HFF-Myc (cell line): ENCODE results near the gene MICALL1.

Experiments
- DNase-seq: peaks from one replicate; pipeline ENCODE4 v3.0.0-alpha.2; 2011; ENCODE audit warnings: low read depth; ENCODE audit errors: extremely low read depth
- H3K4me3 ChIP-seq: replicated peaks from 2 replicates; pipeline ENCODE4 v1.5.1; 2011; ENCODE audit warnings: low read depth, mild to moderate bottlenecking, control low read depth, low read length
- CTCF ChIP-seq: IDR thresholded peaks from 2 replicates; pipeline ENCODE4 v1.5.1; 2012; ENCODE audit warnings: mild to moderate bottlenecking, low read depth, low read length, control low read depth; ENCODE audit errors: missing control alignments

MICALL1 gene

GRCh38 chr22:37986371-37986770, 80.3 kb downstream of the MICALL1 start:
- no peak for TF ChIP-seq CTCF

GRCh38 chr22:37989146-37990045, 83.3 kb downstream of the MICALL1 start:
- H3K4me3 ChIP-seq, result no peak overlapping the region
- DNase-seq, result no peak
- TF ChIP-seq CTCF, result no peak

More at GRCh38 chr22:37986371-37986770, 80.3 kb downstream of the MICALL1 start:
- H3K4me3 ChIP-seq, result no peak overlapping the region
- no peak for DNase-seq

- DNase-seq, result no peak
- TF ChIP-seq CTCF, result no peak
- H3K4me3 ChIP-seq, result no peak overlapping the region
Observed at GRCh38 chr22:37990301-37990700, 84.2 kb downstream of the MICALL1 start.

- no peak for TF ChIP-seq CTCF
- H3K4me3 ChIP-seq, result no peak overlapping the region
- DNase-seq, result no peak
Observed at GRCh38 chr22:37990862-37991261, 84.8 kb downstream of the MICALL1 start.

GRCh38 chr22:37991731-37992442, 85.8 kb downstream of the MICALL1 start:
- no peak for DNase-seq

More at GRCh38 chr22:37991731-37992442, 85.8 kb downstream of the MICALL1 start:
- H3K4me3 ChIP-seq, result no peak overlapping the region
- no peak for TF ChIP-seq CTCF
